ENCODE results near the gene PKIG. TPM values are rescaled to one million over a fixed set of nuclear protein-coding genes. Genes with fewer than 3 reads are reported as not detected.

The PKIG gene
- total and polyA plus RNA-seq, 2 of the 8 experiments (the other 6 are each of a cell fraction or from before 2014, with no cell fraction given), result 26.7 to 34.3 TPM

- no peak overlapping the region for H2BK20ac ChIP-seq (ENCODE audit: low read length)
- H3K23ac ChIP-seq (ENCODE audit: insufficient read length), result no peak overlapping the region
- H2BK120ac ChIP-seq (replicated peaks; ENCODE audit: low read depth, low read length), result no peak overlapping the region
- peaks cover 0 to 3% (median 0%) of the 10 kb centered on the region in 4 experiments; a peak in 3 of 7 replicates for H3K4me1 ChIP-seq (replicated peaks in 1 of 4; ENCODE audit: control insufficient read depth in 3 of 4, insufficient read depth in 4 of 4, low read length in 3 of 4)
- H4K5ac ChIP-seq (ENCODE audit: insufficient read length, low read depth, low read length), result no peak overlapping the region
- no peak overlapping the region for H3K4me3 ChIP-seq (ENCODE audit: extremely low read depth in 1 of 4, insufficient read depth in 2 of 4, low read depth in 3 of 4, low read length in 4 of 4)
- no peak overlapping the region for H2BK5ac ChIP-seq (ENCODE audit: low read depth, low read length)
- no peak overlapping the region for H3K56ac ChIP-seq (replicated peaks; ENCODE audit: insufficient read length, low read depth, low read length)
- no peak overlapping the region for H4K8ac ChIP-seq (ENCODE audit: extremely low read depth, insufficient read depth, low read length)
- no peak overlapping the region for H2BK12ac ChIP-seq (ENCODE audit: low read depth, low read length)
- 70% methylated on average over 5 of the region's 5 CpGs; no CpG with 5 or more reads in 1 of the 2 experiments for WGBS, 2 experiments (ENCODE audit: extremely low coverage in 1 of 2, insufficient coverage in 1 of 2, insufficient read length in 1 of 2, insufficient replicate concordance in 2 of 2, low coverage in 1 of 2, low lambda C conversion rate in 2 of 2, missing lambda C conversion rate in 1 of 2)
- no peaks in the 10 kb centered on the region for H3K27me3 ChIP-seq (replicated peaks in 1 of 4; ENCODE audit: control insufficient read depth in 3 of 4, extremely low read depth in 1 of 4, insufficient read depth in 3 of 4, low read length in 3 of 4)
- 0 out of 8 replicates have a peak, but pooled peaks cover 0 to 2% (median 0%) of the 10 kb centered on the region in 4 experiments for H3K36me3 ChIP-seq (ENCODE audit: control insufficient read depth in 2 of 4, insufficient read depth in 4 of 4, low read length in 3 of 4)
- no peak overlapping the region for H3K4me2 ChIP-seq (ENCODE audit: insufficient read depth in 1 of 2, low read depth in 2 of 2, low read length in 2 of 2)
- H3K79me2 ChIP-seq (ENCODE audit: control insufficient read depth in 1 of 2, insufficient read depth in 2 of 2, low read length in 2 of 2), result no peaks in the 10 kb centered on the region
- no peak overlapping the region for H3K14ac ChIP-seq (ENCODE audit: insufficient read length)
- no peak overlapping the region for H3K9ac ChIP-seq (replicated peaks in 1 of 4; ENCODE audit: extremely low read depth in 1 of 4, low read depth in 3 of 4, low read length in 3 of 4)
- no peak overlapping the region for H2AK5ac ChIP-seq (ENCODE audit: low read depth, low read length)
- DNase-seq (ENCODE audit: low read depth in 1 of 2, low spot score in 2 of 2) (no peak), FAIRE-seq (no peak)
- no peaks in the 10 kb centered on the region for H3K23me2 ChIP-seq (ENCODE audit: low read depth, low read length)
- no peak overlapping the region for H2BK15ac ChIP-seq (ENCODE audit: low read length)
- peaks cover 0 to 7% of the 10 kb centered on the region in 2 experiments for H4K20me1 ChIP-seq (replicated peaks in 1 of 2; ENCODE audit: control insufficient read depth in 1 of 2, insufficient read depth in 2 of 2, low read length in 2 of 2)
- no peaks in the 10 kb centered on the region for H3K9me3 ChIP-seq (ENCODE audit: insufficient read depth in 2 of 2, low read depth in 1 of 2, low read length in 1 of 2)
- H3K4ac ChIP-seq (replicated peaks; ENCODE audit: insufficient read length, low read depth, low read length), result no peak overlapping the region
- TF ChIP-seq CEBPB (IDR thresholded peaks at IDR 0.05; ENCODE audit: low read depth, low read length) (no peak), SAP30 (IDR thresholded peaks at IDR 0.05; ENCODE audit: insufficient read depth, insufficient replicate concordance, low read length) (no peak), POLR2AphosphoS5 (IDR thresholded peaks at IDR 0.05; ENCODE audit: low read depth, low read length) (no peak), SP1 (IDR thresholded peaks at IDR 0.05; ENCODE audit: low read depth, low read length) (no peak), SIN3A (conservative IDR thresholded peaks at IDR 0.05 in 1 of 2, IDR thresholded peaks at IDR 0.05 in 1 of 2; ENCODE audit: low read depth in 1 of 2, low read length in 2 of 2) (no peak), FOSL1 (IDR thresholded peaks at IDR 0.05; ENCODE audit: insufficient read depth, low read depth, low read length) (no peak), POU5F1 (IDR thresholded peaks at IDR 0.05; ENCODE audit: low read depth, low read length) (no peak)
- ChIA-PET CTCF (ENCODE audit: partially characterized antibody) (interaction anchor here (0.9 to 2.5 kb wide), 6 partner anchors 12 to 101 kb away, joined by 3 to 11 read pairs (median 4); no protein-coding TSS in a partner anchor), POLR2A (ENCODE audit: partially characterized antibody) (no interaction called here)
- no peaks in the 10 kb centered on the region; the same call in 1 of the 2 replicates for H3K79me1 ChIP-seq (ENCODE audit: low read depth, low read length)
- no peak overlapping the region for H3K27ac ChIP-seq (ENCODE audit: low read depth, low read length)
- H2AFZ ChIP-seq (ENCODE audit: low read length), result no peak overlapping the region
- H4K91ac ChIP-seq (replicated peaks; ENCODE audit: insufficient read length, low read length), result no peak overlapping the region
- H3K18ac ChIP-seq (ENCODE audit: extremely low read depth, low read length), result no peak overlapping the region
Observed at GRCh38 chr20:44630297-44630696, 47.9 kb downstream of the PKIG start.
